Kidney (tissue), 14 donors: ENCODE results near the gene LPCAT3. TPM values are rescaled to one million over a fixed set of nuclear protein-coding genes. Genes with fewer than 3 reads are reported as not detected.

Experiments used
- DNase-seq, 5 donors: peaks; one replicate each; pipeline ENCODE4 v3.0.0-alpha.2; 2013 to 2020
- FAIRE-seq: peaks from 2 replicates; lab custom pipeline; 2012; peaks lifted over from hg19 to GRCh38; lab: Jason Lieb, UNC
- H3K27ac ChIP-seq, 2 donors: one replicate each; pipeline ENCODE4 v1.7.0; 2013; ENCODE audit warnings: low read depth in 2 of 2, low read length in 2 of 2, inconsistent platforms in 1 of 2
- H3K27me3 ChIP-seq: one replicate; pipeline ENCODE4 v1.7.1; 2013; ENCODE audit warnings: low read length, inconsistent platforms; ENCODE audit not compliant: control insufficient read depth, insufficient read depth
- H3K36me3 ChIP-seq, 3 donors: one replicate each; pipeline versions ENCODE4 v1.7.0 to v1.7.1; 2013; ENCODE audit warnings: low read length in 3 of 3, control low read depth in 1 of 3, inconsistent platforms in 1 of 3; ENCODE audit not compliant: insufficient read depth in 3 of 3, control insufficient read depth in 2 of 3
- H3K4me1 ChIP-seq, 3 donors: one replicate each; pipeline versions ENCODE4 v1.7.0 to v1.7.1; 2013; ENCODE audit warnings: low read length in 3 of 3, inconsistent platforms in 1 of 3, low read depth in 1 of 3; ENCODE audit not compliant: control insufficient read depth in 2 of 3, insufficient read depth in 2 of 3
- H3K4me3 ChIP-seq, 3 donors: one replicate each; pipeline versions ENCODE4 v1.7.0 to v1.8.1; 2013; ENCODE audit warnings: low read length in 3 of 3, control low read depth in 1 of 3, inconsistent platforms in 1 of 3
- H3K9ac ChIP-seq, 3 donors: one replicate each; pipeline versions ENCODE4 v1.7.0 to v1.7.1; 2013; ENCODE audit warnings: low read length in 3 of 3, control low read depth in 1 of 3, inconsistent platforms in 1 of 3
- H3K9me3 ChIP-seq, 3 donors: one replicate each; pipeline versions ENCODE4 v1.7.0 to v1.7.1; 2013; ENCODE audit warnings: low read length in 3 of 3, control low read depth in 1 of 3, inconsistent platforms in 1 of 3; ENCODE audit not compliant: control insufficient read depth in 2 of 3, insufficient read depth in 1 of 3
- intact Hi-C: fragments of 100-400 bp; cut with DNase I; formaldehyde crosslinking; loops from one replicate; pipeline ENCODE4 v1.11.1; 2022
- polyA plus RNA-seq: library from polyadenylated mRNA; stranded (reverse); fragments of 350-450 nt; fragmentation: Illumina TruSeq; extraction: RNeasy Lipid Tissue Mini Kit (QIAGEN cat#74804); gene quantifications from one replicate; pipeline ENCODE4 v1.2.3, GENCODE V29; 2014; ENCODE audit warnings: low read depth, low replicate concordance; ENCODE audit not compliant: insufficient read depth
- total RNA-seq: library from RNA; stranded (reverse); fragmentation: NEBNext Ultra II Directional; extraction: Animal tissue kit (Norgen Biotek cat#: 25700); gene quantifications from one replicate; pipeline ENCODE4 v1.2.1, GENCODE V29; 2021
- TF ChIP-seq, protein P1 (sequence below): IDR thresholded peaks from 3 replicates; pipeline ENCODE4 v1.5.1; 2012; ENCODE audit warnings: mild to moderate bottlenecking, moderate library complexity, borderline replicate concordance; ENCODE audit not compliant: insufficient read depth; ENCODE audit errors: extremely low read depth
- donor health status: control.
- donor health status: control.
- donor health status: control.
- donor health status: control.
- donor health status: control.
- donor health status: DM: yes; HTN: yes; CAD: no.
- donor health status: Normal renal cell carcinoma (clear cell type).

The LPCAT3 gene
- total and polyA plus RNA-seq, 2 donors from 2014 or later: 59.2 to 77.8 TPM

DNA sequence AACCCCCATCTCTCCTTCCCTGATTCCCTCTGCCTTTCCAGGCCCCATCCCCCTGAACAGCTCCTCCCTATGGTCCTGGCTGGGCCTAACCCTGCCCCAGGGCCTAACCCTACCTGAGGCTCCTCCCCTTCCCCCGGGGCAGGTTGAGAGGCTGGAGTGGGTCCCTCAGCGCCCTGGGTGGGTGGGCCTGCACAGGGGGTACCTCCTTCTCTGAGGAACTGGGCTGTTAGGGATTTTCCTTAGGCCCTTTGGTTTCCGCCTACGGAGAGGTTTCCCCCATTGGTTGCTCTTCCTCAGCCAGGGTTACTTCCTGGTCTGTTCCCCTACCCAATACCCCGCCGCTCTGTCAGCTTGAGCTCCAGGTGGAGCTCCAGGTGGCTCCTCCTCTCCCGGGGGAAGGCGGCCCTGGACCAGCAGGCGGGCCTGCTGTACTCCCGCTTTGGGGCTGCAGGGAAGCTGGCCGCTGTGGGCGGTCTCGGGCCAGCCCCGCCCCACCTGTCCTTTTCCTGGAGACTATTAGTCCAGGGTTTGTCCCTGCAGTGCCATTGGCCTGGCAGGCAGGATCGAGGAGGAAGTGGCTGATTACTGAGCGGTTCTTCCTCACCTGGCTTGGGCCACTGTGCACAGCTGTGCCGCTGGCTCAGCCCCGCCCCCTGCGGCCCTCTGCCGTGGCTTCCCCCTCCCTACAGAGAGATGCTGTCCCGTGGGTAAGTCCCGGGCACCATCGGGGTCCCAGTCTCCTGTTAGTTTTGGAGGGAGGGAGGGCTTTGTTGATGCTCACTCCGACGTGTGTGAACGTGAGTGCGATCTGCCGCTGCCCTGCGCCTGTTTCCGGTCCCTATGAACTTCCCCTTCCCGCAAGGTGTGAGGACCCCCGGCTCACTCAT lies 72.0 kb downstream of the LPCAT3 start:
- peak; percentile 95 to 97 (median 96) for DNase-seq
- Histone ChIP-seq H3K4me3 (peak overlapping the region; percentile 38 to 89 (median 55)), H3K27me3 (no peaks in the 10 kb centered on the region), H3K9me3 (no peaks in the 10 kb centered on the region), H3K4me1 (peaks cover 0 to 25% (median 23%) of the 10 kb centered on the region in 3 donors), H3K9ac (peak overlapping the region in 2 of 3 donors; percentile 19 to 93), H3K36me3 (peaks cover 0 to 2% (median 0%) of the 10 kb centered on the region in 3 donors), H3K27ac (peak overlapping the region; percentile 63 to 83)
- FAIRE-seq: peak; percentile 44
- intact Hi-C loops: loop anchor here (10.0 kb wide), 1 partner anchor 149 kb away; the partner anchor contains the start of gene C1R
- TF ChIP-seq, protein P1, sequence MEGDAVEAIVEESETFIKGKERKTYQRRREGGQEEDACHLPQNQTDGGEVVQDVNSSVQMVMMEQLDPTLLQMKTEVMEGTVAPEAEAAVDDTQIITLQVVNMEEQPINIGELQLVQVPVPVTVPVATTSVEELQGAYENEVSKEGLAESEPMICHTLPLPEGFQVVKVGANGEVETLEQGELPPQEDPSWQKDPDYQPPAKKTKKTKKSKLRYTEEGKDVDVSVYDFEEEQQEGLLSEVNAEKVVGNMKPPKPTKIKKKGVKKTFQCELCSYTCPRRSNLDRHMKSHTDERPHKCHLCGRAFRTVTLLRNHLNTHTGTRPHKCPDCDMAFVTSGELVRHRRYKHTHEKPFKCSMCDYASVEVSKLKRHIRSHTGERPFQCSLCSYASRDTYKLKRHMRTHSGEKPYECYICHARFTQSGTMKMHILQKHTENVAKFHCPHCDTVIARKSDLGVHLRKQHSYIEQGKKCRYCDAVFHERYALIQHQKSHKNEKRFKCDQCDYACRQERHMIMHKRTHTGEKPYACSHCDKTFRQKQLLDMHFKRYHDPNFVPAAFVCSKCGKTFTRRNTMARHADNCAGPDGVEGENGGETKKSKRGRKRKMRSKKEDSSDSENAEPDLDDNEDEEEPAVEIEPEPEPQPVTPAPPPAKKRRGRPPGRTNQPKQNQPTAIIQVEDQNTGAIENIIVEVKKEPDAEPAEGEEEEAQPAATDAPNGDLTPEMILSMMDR: no peak

DNA sequence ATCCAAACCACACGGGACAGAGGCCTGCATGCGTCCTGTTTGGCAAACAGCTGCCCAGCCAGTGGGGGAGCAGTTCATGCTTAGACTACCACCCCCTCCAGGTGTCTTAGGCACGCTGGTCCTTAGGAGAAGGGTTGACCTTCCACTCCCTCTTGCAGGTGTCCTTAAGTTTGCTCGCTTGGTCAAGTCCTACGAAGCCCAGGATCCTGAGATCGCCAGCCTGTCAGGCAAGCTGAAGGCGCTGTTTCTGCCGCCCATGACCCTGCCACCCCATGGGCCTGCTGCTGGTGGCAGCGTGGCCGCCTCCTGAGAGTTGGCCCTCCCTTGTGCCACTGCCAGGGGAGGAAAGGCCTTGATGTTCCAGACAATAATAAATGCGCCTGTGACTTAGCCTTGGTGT lies 72.7 kb downstream of the LPCAT3 start:
- intact Hi-C loops: loop anchor here (10.0 kb wide), 1 partner anchor 149 kb away; the partner anchor contains the start of gene C1R
- peaks cover 0 to 25% (median 23%) of the 10 kb centered on the region in 3 donors for H3K4me1 ChIP-seq
- peak overlapping the region in 2 of 3 donors; percentile 4 to 93 for H3K9ac ChIP-seq
- peak overlapping the region; percentile 63 to 83 for H3K27ac ChIP-seq
- TF ChIP-seq, protein P1: no peak
- H3K9me3 ChIP-seq: no peaks in the 10 kb centered on the region
- H3K36me3 ChIP-seq: peaks cover 0 to 4% (median 3%) of the 10 kb centered on the region in 3 donors
- DNase-seq (peak in 1 of 5 donors; percentile 75), FAIRE-seq (no peak)
- H3K4me3 ChIP-seq: peak overlapping the region in 2 of 3 donors; percentile 30 to 89
- no peaks in the 10 kb centered on the region for H3K27me3 ChIP-seq

DNA sequence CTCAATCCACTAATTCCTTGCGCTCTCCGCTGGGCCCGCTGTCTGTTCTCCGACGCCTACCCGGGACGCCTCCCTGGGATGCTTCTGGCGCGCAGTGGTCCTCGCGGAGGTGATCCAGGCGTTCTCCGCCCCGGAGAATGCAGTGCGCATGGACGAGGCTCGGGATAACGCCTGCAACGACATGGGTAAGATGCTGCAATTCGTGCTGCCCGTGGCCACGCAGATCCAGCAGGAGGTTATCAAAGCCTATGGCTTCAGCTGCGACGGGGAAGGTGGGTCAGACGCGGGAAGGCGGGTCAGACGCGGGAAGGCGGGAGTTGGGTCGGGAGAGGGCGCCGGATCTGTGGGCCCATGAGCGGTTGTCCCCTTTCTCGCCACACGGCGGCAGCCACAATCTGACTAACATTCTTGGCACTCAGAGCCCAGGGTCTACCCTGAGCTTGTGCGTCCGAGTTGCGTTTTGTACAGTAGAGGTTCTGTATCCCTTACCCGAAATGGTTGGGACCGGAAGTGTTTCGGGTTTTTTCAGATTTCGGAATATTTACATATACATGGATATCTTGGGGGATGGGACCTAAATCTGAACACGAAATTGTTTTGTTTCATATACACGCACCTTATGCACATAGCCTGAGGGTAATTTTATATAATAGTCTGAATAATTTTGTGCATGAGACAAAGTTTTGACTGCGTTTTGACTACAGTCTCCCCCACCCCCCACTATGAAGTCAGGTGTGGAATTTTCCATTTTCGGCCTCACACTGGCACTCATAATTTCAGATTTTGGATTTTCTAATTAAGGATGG lies 73.7 kb downstream of the LPCAT3 start:
- H3K27me3 ChIP-seq: no peaks in the 10 kb centered on the region
- H3K27ac ChIP-seq: peak overlapping the region; percentile 96 to 97
- peaks cover 0 to 25% (median 23%) of the 10 kb centered on the region in 3 donors for H3K4me1 ChIP-seq
- DNase-seq (peak; percentile 95 to 98 (median 96)), FAIRE-seq (no peak)
- H3K4me3 ChIP-seq: peak overlapping the region; percentile 84 to 89 (median 89)
- H3K9me3 ChIP-seq: no peaks in the 10 kb centered on the region
- intact Hi-C loops: loop anchor here (10.0 kb wide), 1 partner anchor 150 kb away; the partner anchor contains the start of gene C1R
- TF ChIP-seq, protein P1: peak; percentile 96
- peak overlapping the region; percentile 85 to 95 (median 93) for H3K9ac ChIP-seq
- peaks cover 0 to 4% (median 3%) of the 10 kb centered on the region in 3 donors for H3K36me3 ChIP-seq
